B cell (primary cell): ENCODE data around the gene CASZ1.

Source experiments
- CTCF ChIP-seq: fragments of 200-600 bp; IDR thresholded peaks from one replicate; pipeline ENCODE4 v1.8.0; 2022; ENCODE audit warnings: antibody characterized with exemption, mild to moderate bottlenecking
- EZH2 ChIP-seq: IDR thresholded peaks from 2 replicates; pipeline ENCODE4 v1.6.1; 2012; ENCODE audit warnings: borderline replicate concordance, low read depth, mild to moderate bottlenecking, moderate library complexity, low read length; ENCODE audit not compliant: insufficient read depth, poor library complexity, severe bottlenecking

- TF ChIP-seq CTCF (no peak), EZH2 (no peak)
These were observed 36.8 kb downstream of the CASZ1 start for GRCh38 chr1:10759413-10760200.
